GM18498 (cell line): ENCODE data around the gene C2CD2.

Experiments
- ATAC-seq: cut with Tn5 transposase; IDR thresholded peaks from one replicate; pipeline ENCODE4 v1.9.1; 2021; ENCODE audit warnings: mild to moderate bottlenecking, moderate library complexity; ENCODE audit not compliant: unreplicated experiment

Gene C2CD2

DNA sequence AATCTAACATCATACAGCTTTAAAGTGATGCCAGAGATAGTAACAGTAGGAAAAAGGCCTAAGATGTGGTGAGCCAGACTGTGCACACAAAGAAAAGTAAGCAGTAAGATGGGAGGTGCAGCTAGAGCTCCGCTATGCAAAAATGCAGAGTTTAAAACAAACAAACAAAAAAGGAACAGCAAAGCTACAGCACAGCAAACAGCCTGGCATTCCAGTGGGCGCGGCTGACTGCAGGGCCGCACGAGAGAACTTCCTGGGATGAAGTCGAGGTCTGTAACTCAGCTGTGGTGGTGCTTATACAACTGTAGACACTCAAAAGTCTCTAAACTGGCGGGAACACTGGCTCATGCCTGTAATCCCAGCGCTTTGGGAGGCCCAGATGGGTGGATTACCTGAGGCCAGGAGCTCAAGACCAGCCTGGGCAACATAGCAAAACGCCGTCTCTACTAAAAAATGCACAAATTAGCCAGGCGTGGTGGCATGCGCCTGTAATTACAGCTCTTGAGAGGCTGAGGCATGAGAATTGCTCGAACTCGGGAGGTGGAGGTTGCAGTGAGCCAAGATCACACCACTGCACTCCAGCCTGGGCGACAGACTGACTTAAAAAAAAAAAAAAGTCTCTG is 104.7 kb downstream of the C2CD2 start:
- no peak for ATAC-seq

DNA sequence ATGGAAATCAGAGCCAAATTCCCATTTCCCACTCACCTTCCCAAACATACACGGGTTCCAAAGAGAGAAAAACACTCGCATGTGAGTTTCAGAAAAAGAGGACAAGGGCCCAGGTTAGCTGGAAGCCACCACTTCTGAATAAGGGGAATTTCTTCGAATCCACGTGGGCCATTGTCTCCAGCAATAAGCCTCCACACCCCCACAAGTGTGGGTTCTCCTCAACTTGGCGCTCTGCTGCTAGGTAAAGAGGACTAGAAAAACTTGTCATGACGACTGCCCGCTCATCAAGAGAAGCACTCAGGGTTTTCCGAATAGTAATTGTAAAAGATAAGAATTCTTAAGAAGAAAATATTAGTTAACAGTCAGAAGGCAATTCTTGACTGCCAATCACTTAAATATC is 105.3 kb downstream of the C2CD2 start:
- ATAC-seq, result no peak

DNA sequence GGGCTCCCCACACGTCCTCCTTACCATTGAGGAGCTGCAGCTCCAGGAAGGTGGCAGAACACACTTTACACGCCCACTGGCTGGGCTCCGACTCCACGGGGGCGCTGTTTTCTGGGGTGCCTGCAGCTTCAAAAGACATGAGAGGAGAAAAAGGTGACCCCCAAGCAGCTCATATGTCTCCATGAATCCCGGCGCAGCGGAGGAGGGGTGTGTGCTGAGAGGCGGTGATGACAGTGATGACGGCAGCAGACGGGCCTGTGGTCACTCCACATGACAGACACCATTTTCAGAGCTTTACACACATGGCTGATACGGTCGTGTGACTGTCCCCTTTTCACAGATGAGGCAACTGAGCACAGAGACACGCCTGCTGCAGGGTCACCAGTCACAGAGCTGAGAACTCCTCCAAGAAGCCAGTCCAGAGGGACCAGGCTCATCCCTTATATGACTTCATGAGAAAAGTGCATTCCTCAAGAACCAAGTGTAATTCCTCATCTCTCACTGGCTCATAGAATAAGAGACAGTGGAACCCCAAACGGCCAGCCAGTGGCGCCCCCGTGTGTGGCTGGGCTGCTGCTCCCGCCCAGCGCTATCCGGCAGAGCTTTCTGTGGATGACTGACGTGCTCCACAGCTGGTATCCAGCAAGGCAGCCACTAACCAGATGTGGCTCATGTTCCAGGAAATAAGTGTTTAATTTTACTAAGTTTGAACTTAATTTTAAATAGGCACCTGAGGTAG is 106.6 kb downstream of the C2CD2 start:
- ATAC-seq, result no peak

DNA sequence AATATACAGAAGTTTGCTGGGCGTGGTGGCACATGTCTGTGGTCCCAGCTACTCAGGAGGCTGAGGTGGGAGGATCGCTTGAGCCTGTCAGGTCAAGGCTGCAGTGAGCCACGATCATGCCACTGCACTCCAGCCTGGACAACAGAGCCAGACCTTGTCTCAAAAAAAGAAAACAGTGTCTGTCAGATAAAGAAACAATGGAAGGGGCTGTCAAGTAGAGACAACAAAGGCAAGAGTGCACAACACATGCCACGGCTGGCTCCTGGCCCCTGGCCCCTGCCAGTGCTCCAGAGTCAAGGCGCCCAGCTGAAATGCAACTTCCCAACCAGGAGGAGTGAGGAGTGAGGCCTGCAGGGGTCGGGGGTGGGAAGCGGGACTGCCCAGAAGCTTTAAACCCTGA is 107.3 kb downstream of the C2CD2 start:
- ATAC-seq, result no peak

DNA sequence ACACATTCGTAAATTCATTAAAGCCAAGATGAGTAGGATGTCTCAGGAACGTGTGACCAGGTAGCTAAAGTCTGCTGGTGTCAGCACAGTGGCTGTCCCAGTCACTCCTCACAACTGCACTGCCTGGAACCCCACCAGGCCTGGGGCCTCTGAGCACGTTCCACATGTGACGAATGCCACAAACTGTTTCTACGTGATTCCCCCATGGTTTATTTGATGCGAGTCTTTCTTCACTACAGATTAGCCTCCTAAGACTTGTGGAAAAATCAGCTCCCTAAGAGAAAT is 107.8 kb downstream of the C2CD2 start:
- ATAC-seq, result no peak

DNA sequence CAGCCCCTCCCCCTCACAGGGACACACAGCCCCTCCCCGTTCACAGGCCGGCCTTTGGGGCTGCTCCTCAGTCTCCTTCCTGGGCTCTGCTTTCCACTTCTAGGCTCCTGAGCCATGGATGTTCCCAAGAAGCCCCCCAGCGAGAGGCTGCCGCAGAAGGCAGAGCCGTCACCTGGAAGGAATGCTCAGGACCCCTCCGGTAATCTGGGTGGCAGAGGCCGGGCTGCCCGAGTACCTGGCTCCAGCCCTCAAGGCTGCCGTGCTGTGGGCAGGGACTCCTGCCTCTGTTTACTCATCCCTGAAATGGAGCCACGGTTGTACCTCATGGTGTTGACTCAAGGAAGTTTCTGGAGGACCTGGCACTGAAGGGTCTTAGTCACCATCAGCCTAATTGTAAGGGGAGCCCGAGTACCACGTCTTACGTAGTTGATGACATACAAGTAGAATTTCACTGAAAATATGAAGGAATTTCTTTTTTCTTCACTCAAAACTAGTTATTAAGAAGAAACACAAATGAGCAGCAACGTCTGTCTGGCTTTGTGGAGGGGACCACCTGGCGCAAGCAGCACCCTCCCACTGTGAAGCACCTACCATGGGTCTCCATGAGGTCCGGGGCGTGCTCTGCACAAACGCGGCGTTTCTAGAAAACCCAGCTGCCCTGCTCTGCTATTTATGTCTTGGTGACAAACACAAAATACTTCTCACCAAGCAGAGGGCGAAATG is 108.3 kb downstream of the C2CD2 start:
- no peak for ATAC-seq

DNA sequence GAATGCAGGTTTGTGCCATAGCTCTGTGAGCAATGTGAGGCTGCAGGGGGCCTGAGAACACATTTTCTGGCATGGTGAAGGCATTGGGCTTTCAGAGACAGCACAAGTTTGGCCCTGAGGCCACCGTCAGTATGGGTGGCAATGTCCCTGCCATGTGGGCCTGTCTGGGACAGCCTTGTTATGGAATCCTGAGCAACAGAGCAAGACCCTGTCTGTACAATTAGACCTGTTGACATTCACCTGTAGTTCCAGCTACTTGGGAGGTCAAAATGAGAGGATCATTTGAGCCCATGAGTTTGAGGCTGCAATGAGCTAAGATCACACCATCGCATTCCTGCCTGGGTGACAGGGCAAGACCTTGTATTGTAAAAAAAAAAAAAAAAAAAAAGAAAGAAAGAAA is 110.2 kb downstream of the C2CD2 start:
- ATAC-seq, result no peak

DNA sequence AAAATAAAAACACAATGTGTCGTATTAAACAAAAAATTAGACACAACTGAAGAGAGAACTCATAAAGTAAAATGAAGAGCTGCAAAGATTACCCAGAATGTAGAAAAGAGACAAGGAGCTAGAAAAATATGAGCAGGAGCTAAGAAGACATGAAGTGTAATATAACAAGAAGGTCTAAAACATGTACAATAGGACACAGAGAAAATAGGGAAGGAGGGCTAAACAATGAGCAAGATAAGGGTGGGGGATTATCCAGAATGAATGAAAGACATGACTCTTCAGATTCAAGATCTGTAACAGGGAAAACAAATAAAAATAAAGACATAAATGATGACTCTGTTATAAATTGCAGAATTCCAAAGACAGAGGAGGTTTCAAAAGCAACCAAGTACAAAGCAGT is 112.9 kb downstream of the C2CD2 start:
- ATAC-seq, result no peak

DNA sequence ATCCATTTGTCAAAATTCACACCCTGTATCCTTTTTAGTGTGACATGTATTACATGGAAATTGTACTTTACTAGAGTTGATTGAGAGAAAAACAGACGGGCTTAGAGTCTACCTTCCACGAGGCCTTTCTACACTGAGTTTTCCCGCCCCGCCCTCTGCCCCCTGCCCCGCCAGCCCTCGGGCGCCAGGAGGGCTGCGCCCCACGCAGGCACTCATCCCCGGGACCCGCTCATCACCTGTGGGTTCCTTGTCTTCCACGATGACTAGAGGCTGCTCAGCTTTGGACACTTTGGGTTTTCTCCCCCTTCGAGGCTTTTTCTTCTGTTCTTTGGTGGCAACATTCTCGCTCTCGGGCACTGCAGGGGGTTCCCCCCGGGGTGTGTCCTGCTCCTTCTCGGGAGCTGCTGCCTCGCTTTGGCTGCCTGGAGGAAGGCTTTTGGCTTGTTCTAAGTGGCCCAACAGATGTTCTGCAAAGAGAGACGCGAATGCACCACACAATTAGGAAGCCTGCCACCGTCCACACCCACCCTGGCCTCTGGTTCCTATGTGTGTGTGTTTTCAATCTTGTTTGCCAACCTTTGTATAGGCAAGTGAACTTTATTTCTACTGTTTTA is 114.3 kb downstream of the C2CD2 start:
- ATAC-seq, result no peak

DNA sequence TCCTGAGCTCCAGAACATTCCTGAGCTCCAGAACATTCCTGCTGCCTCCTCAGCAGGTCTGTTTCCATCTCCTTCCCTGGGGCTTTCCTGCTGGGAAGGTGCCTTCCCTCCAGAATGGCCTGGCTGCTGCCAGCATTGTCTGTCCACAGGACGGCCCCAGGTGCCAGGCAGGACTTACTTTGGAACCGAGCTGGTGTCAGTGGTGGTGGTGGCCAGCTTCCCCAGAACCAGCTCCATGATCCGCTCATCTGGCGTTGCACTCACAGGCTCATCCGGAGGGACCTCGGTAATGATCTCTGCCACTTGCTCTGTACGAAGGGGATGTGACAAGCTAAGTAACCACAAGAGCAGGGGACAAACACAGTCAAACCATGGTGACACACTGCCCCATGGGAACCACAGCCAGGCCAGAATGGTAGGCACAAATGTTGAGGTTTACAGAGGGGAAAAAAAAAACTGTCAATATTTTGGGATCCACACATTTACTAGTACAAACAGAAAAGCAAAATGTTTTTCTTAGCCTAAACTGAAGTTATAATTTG is 116.0 kb downstream of the C2CD2 start:
- ATAC-seq, result no peak

DNA sequence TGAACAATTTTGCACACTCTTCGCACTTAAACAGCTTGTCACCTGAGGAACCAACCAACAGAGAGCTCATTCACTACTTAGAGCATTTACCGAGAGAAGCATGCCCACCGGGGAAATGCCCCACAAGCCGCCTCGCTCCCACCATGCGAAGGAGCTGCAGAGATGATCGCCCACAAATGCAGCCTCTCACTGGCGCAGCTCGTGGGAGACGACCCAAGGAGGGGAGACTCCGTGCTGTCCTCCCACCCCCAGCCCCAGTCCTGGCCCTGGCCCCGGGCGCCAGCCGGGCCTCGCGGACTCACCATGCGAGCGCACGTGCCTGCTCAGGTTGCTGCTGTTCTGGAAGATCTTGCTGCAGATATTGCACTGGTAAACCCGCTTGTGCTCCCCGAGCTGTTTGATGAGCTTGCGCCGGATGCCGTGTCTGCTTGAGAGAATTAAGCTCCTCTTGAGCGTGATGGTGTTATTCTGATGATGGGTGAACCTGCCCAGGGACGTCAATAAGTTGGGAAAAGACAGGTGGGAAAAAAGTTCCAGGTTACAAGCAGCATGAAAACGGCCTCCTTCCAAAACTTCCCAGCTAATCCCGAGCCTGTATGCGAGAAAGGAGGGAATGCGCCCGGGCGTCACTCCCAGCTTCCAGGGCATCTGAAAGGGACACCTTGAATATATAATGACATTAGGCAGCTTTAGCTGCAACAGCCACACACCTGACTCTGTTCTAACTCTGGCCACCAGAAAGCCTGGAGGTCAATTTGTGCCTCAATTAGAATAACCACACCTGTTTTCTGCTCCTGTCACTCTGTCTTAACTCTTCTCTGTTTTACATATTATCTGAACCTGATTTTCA is 117.4 kb downstream of the C2CD2 start:
- no peak for ATAC-seq

DNA sequence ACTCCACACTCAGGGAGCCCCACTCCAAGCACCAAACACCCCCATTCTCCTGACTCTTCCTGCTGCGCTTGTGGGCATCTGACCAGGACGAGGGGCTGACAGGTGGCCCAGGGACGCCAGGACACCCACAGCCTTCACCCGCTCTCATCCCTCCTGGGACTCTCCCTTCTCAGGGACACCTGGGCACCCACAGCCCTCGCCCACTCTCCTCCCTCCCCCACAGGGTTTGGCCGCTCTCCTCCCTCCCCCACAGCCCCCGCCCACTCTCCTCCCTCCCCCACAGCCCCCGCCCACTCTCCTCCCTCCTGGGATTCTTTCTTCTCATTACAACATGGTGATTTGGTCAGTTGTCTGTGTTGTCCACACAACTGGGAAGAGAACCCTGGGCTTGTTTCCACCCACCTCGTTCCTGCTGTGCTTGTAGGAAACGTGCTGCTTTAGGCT is 118.1 kb downstream of the C2CD2 start:
- no peak for ATAC-seq
